ENCODE data around the gene LRRC28.

GRCh38 chr15:99249270-99249841 lies 1.9 kb upstream of the LRRC28 start, which contains the start of gene TTC23:
- TF ChIP-seq, protein P1, sequence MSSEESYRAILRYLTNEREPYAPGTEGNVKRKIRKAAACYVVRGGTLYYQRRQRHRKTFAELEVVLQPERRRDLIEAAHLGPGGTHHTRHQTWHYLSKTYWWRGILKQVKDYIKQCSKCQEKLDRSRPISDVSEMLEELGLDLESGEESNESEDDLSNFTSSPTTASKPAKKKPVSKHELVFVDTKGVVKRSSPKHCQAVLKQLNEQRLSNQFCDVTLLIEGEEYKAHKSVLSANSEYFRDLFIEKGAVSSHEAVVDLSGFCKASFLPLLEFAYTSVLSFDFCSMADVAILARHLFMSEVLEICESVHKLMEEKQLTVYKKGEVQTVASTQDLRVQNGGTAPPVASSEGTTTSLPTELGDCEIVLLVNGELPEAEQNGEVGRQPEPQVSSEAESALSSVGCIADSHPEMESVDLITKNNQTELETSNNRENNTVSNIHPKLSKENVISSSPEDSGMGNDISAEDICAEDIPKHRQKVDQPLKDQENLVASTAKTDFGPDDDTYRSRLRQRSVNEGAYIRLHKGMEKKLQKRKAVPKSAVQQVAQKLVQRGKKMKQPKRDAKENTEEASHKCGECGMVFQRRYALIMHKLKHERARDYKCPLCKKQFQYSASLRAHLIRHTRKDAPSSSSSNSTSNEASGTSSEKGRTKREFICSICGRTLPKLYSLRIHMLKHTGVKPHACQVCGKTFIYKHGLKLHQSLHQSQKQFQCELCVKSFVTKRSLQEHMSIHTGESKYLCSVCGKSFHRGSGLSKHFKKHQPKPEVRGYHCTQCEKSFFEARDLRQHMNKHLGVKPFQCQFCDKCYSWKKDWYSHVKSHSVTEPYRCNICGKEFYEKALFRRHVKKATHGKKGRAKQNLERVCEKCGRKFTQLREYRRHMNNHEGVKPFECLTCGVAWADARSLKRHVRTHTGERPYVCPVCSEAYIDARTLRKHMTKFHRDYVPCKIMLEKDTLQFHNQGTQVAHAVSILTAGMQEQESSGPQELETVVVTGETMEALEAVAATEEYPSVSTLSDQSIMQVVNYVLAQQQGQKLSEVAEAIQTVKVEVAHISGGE (tag by site-specific recombination; conservative IDR thresholded peaks at IDR 0.05; ENCODE audit: low read depth) = no peak
- TF ChIP-seq ZNF311 (tag by site-specific recombination; IDR thresholded peaks at IDR 0.05; ENCODE audit: borderline replicate concordance) = no peak
- TF ChIP-seq MZF1 (tag by site-specific recombination; IDR thresholded peaks at IDR 0.05; ENCODE audit: borderline replicate concordance) = no peak
- TF ChIP-seq ZNF155 (tag by site-specific recombination; IDR thresholded peaks at IDR 0.05) = no peak
- TF ChIP-seq ZNF776 (tag by site-specific recombination; IDR thresholded peaks at IDR 0.05; ENCODE audit: borderline replicate concordance) = no peak
